H1 (cell line): ENCODE results near the gene GLS2. TPM values are rescaled to one million over a fixed set of nuclear protein-coding genes. Genes with fewer than 3 reads are reported as not detected.

ENCODE experiments used
- CTCF ChIA-PET: fragments of 300-600 bp; sonication (Branson Sonifier 250); formaldehyde crosslinking; loops from one replicate; lab custom pipeline; 2021; ENCODE audit not compliant: partially characterized antibody; lab: Charles Lee
- POLR2A ChIA-PET: fragments of 300-600 bp; sonication (Branson Sonifier 250); formaldehyde crosslinking; loops from one replicate; lab custom pipeline; 2021; ENCODE audit warnings: inconsistent platforms; ENCODE audit not compliant: partially characterized antibody; lab: Charles Lee
- DNase-seq, 2 experiments: peaks; one replicate each; pipeline versions ENCODE4 v3.0.0 to v3.0.0-alpha.2; 2010 to 2022; ENCODE audit warnings: low spot score in 2 of 2, low read depth in 1 of 2, mixed read lengths in 1 of 2
- FAIRE-seq: peaks from 2 replicates; lab custom pipeline; 2011; peaks lifted over from hg19 to GRCh38; lab: Jason Lieb, UNC
- H2AFZ ChIP-seq: 2 replicates; pipeline ENCODE4 v1.8.1; 2012; ENCODE audit warnings: low read length, inconsistent platforms
- H2AK5ac ChIP-seq: 2 replicates; pipeline ENCODE4 v1.6.1; 2013; ENCODE audit warnings: low read depth, low read length
- H2BK120ac ChIP-seq: replicated peaks from 2 replicates; pipeline ENCODE3; 2013; ENCODE audit warnings: low read depth, low read length, inconsistent platforms
- H2BK12ac ChIP-seq: 2 replicates; pipeline ENCODE4 v1.6.1; 2013; ENCODE audit warnings: low read depth, low read length
- H2BK15ac ChIP-seq: 2 replicates; pipeline ENCODE4 v1.6.1; 2013; ENCODE audit warnings: low read length
- H2BK20ac ChIP-seq: 2 replicates; pipeline ENCODE4 v1.6.1; 2013; ENCODE audit warnings: low read length
- H2BK5ac ChIP-seq: 2 replicates; pipeline ENCODE4 v1.6.1; 2013; ENCODE audit warnings: low read depth, low read length
- H3K14ac ChIP-seq: 2 replicates; pipeline ENCODE4 v1.6.1; 2013; ENCODE audit warnings: inconsistent platforms; ENCODE audit not compliant: insufficient read length
- H3K18ac ChIP-seq: 2 replicates; pipeline ENCODE4 v1.6.1; 2013; ENCODE audit warnings: low read length; ENCODE audit errors: extremely low read depth
- H3K23ac ChIP-seq: 2 replicates; pipeline ENCODE4 v1.6.1; 2013; ENCODE audit warnings: inconsistent platforms; ENCODE audit not compliant: insufficient read length
- H3K23me2 ChIP-seq: 2 replicates; pipeline ENCODE4 v1.6.1; 2013; ENCODE audit warnings: low read depth, low read length
- H3K27ac ChIP-seq: 2 replicates; pipeline ENCODE4 v1.6.1; 2011; ENCODE audit warnings: low read depth, low read length, inconsistent platforms
- H3K27me3 ChIP-seq, 4 experiments: replicated peaks in 1 of 4; 1 replicate in 1 of 4; 2 replicates in 3 of 4; pipeline versions ENCODE4 v1.6.1 to v1.8.1; 2011 to 2013; ENCODE audit warnings: low read length in 3 of 4, mild to moderate bottlenecking in 3 of 4, inconsistent platforms in 2 of 4, mixed read lengths in 2 of 4, moderate library complexity in 1 of 4; ENCODE audit not compliant: control insufficient read depth in 3 of 4, insufficient read depth in 3 of 4; ENCODE audit errors: extremely low read depth in 1 of 4
- H3K36me3 ChIP-seq, 4 experiments: 2 replicates each; pipeline versions ENCODE4 v1.6.1 to v1.8.1; 2011 to 2013; ENCODE audit warnings: mild to moderate bottlenecking in 4 of 4, low read length in 3 of 4, moderate library complexity in 2 of 4, control low read depth in 1 of 4, inconsistent platforms in 1 of 4; ENCODE audit not compliant: insufficient read depth in 4 of 4, control insufficient read depth in 2 of 4
- H3K4ac ChIP-seq: replicated peaks from 2 replicates; pipeline ENCODE3; 2013; ENCODE audit warnings: low read length, low read depth, mixed read lengths, inconsistent platforms; ENCODE audit not compliant: insufficient read length
- H3K4me1 ChIP-seq, 4 experiments: replicated peaks in 1 of 4; 1 replicate in 1 of 4; 2 replicates in 3 of 4; pipeline versions ENCODE4 v1.6.1 to v1.8.1; 2011 to 2013; ENCODE audit warnings: low read length in 3 of 4, inconsistent platforms in 2 of 4, mixed read lengths in 1 of 4; ENCODE audit not compliant: insufficient read depth in 4 of 4, control insufficient read depth in 3 of 4
- H3K4me2 ChIP-seq, 2 experiments: 2 replicates each; pipeline versions ENCODE4 v1.6.1 to v1.8.1; 2011 to 2013; ENCODE audit warnings: low read depth in 2 of 2, low read length in 2 of 2, control low read depth in 1 of 2, inconsistent platforms in 1 of 2, mild to moderate bottlenecking in 1 of 2; ENCODE audit not compliant: insufficient read depth in 1 of 2
- H3K4me3 ChIP-seq, 4 experiments: fragments of 200-600, 300-600 bp in 1 of 4; sonication (generic), shearing (Covaris generic), sonication (Bioruptor Twin) in 1 of 4; 2 replicates each; pipeline versions ENCODE4 v1.5.1 to v1.8.1; 2011 to 2016; ENCODE audit warnings: low read length in 4 of 4, low read depth in 3 of 4, control low read depth in 2 of 4, inconsistent platforms in 2 of 4, mild to moderate bottlenecking in 2 of 4, mixed read lengths in 1 of 4, moderate library complexity in 1 of 4; ENCODE audit not compliant: insufficient read depth in 2 of 4; ENCODE audit errors: extremely low read depth in 1 of 4
- H3K56ac ChIP-seq: replicated peaks from 2 replicates; pipeline ENCODE3; 2013; ENCODE audit warnings: low read depth, mild to moderate bottlenecking, mixed read lengths, low read length, inconsistent platforms; ENCODE audit not compliant: insufficient read length
- H3K79me1 ChIP-seq: 2 replicates; pipeline ENCODE4 v1.6.1; 2013; ENCODE audit warnings: low read depth, low read length, control low read depth
- H3K79me2 ChIP-seq, 2 experiments: 2 replicates each; pipeline versions ENCODE4 v1.6.1 to v1.8.1; 2012 to 2013; ENCODE audit warnings: low read length in 2 of 2, mild to moderate bottlenecking in 2 of 2, inconsistent platforms in 1 of 2; ENCODE audit not compliant: insufficient read depth in 2 of 2, control insufficient read depth in 1 of 2
- H3K9ac ChIP-seq, 4 experiments: replicated peaks in 1 of 4; 1 replicate in 1 of 4; 2 replicates in 3 of 4; pipeline versions ENCODE4 v1.6.1 to v1.8.1; 2011 to 2013; ENCODE audit warnings: low read depth in 3 of 4, low read length in 3 of 4, control low read depth in 2 of 4, mild to moderate bottlenecking in 2 of 4, moderate library complexity in 2 of 4, inconsistent platforms in 1 of 4; ENCODE audit errors: extremely low read depth in 1 of 4
- H3K9me3 ChIP-seq, 2 experiments: 2 replicates each; pipeline versions ENCODE4 v1.6.1 to v1.8.1; 2012 to 2013; ENCODE audit warnings: mild to moderate bottlenecking in 2 of 2, moderate library complexity in 2 of 2, control low read depth in 1 of 2, inconsistent platforms in 1 of 2, low read depth in 1 of 2, low read length in 1 of 2, mixed read lengths in 1 of 2; ENCODE audit not compliant: insufficient read depth in 2 of 2
- H4K20me1 ChIP-seq, 2 experiments: replicated peaks in 1 of 2; 2 replicates each; pipeline versions ENCODE3 to v1.8.1; 2011 to 2013; ENCODE audit warnings: inconsistent platforms in 2 of 2, low read length in 2 of 2, mild to moderate bottlenecking in 1 of 2; ENCODE audit not compliant: insufficient read depth in 2 of 2, control insufficient read depth in 1 of 2
- H4K5ac ChIP-seq: 2 replicates; pipeline ENCODE4 v1.6.1; 2013; ENCODE audit warnings: low read length, low read depth, mixed read lengths, inconsistent platforms; ENCODE audit not compliant: insufficient read length
- H4K8ac ChIP-seq: 2 replicates; pipeline ENCODE4 v1.8.0; 2013; ENCODE audit warnings: mild to moderate bottlenecking, moderate library complexity, low read length, inconsistent platforms; ENCODE audit not compliant: insufficient read depth; ENCODE audit errors: extremely low read depth
- H4K91ac ChIP-seq: replicated peaks from 2 replicates; pipeline ENCODE3; 2013; ENCODE audit warnings: low read length, mixed read lengths, inconsistent platforms; ENCODE audit not compliant: insufficient read length
- ASH2L ChIP-seq: fragments of 200-600, 300-600 bp; sonication (generic); IDR thresholded peaks from one replicate; pipeline ENCODE4 v1.7.1; 2017; ENCODE audit warnings: low read length
- CHD2 ChIP-seq: IDR thresholded peaks from 2 replicates; pipeline ENCODE4 v1.6.1; 2012; ENCODE audit warnings: low read length, improper control_type of control experiment
- WGBS, 2 experiments: shearing (Covaris generic) in 1 of 2; methylation state at CpG; one replicate each; pipeline versions ENCODE4 v1.1.6 to v1.1.7; 2013 to 2015; ENCODE audit warnings: low lambda C conversion rate in 2 of 2, mixed read lengths in 2 of 2, inconsistent platforms in 1 of 2, low coverage in 1 of 2, missing lambda C conversion rate in 1 of 2; ENCODE audit not compliant: insufficient replicate concordance in 2 of 2, insufficient coverage in 1 of 2, insufficient read length in 1 of 2; ENCODE audit errors: extremely low coverage in 1 of 2, missing lambda C conversion rate in 1 of 2; 5-methylcytosine and 5-hydroxymethylcytosine counted together
- polyA plus RNA-seq, 7 experiments: library from polyadenylated mRNA; depleted of rRNA in 3 of 7; stranded (reverse) in 5 of 7; unstranded in 2 of 7; fragments of >200 nt in 5 of 7; fragments of 200-250 nt in 2 of 7; gene quantifications; 1 replicate in 5 of 7; 2 replicates in 1 of 7; 4 replicates in 1 of 7; pipeline versions ENCODE4 v1.2.1 to v1.2.3, GENCODE V29; 2011 to 2013; ENCODE audit warnings: missing spikeins in 2 of 7, mixed read lengths in 2 of 7
- total RNA-seq: library from RNA; stranded (reverse); fragmentation: NEBNext Ultra II Directional; extraction: Animal tissue kit (Norgen Biotek cat#: 25700); gene quantifications from 2 replicates; pipeline ENCODE4 v1.2.1, GENCODE V29; 2021

The GLS2 gene
- total and polyA plus RNA-seq, 2 of the 8 experiments (the other 6 are each of a cell fraction or from before 2014, with no cell fraction given) = 14.5 to 20.1 TPM

- no peaks in the 10 kb centered on the region for H4K20me1 ChIP-seq
- H3K4me2 ChIP-seq = no peak overlapping the region
- H3K4ac ChIP-seq = no peak overlapping the region
- ChIA-PET CTCF (interaction anchor here (1.1 to 9.0 kb wide), 3 partner anchors 8 to 48 kb away, joined by 3 to 124 read pairs (median 3); partner anchors contain the start of genes MIP and TIMELESS), POLR2A (interaction anchor here (2.5 to 7.6 kb wide), 2 partner anchors 7 to 12 kb away, joined by 10 to 74 read pairs; partner anchors contain the start of genes MIP and TIMELESS)
- no peak overlapping the region for H2BK20ac ChIP-seq
- FAIRE-seq = no peak
- 89% methylated on average over 4 of the region's 4 CpGs; no CpG with 5 or more reads in 1 of the 2 experiments for WGBS, 2 experiments
- no peak overlapping the region for H2BK12ac ChIP-seq
- H3K18ac ChIP-seq = no peak overlapping the region
- no peak overlapping the region for H2BK15ac ChIP-seq
- H2AK5ac ChIP-seq = no peak overlapping the region
- H2BK120ac ChIP-seq = no peak overlapping the region
- no peaks in the 10 kb centered on the region for H3K9me3 ChIP-seq
- no peak overlapping the region for H4K91ac ChIP-seq
- H3K79me1 ChIP-seq = no peaks in the 10 kb centered on the region
- H3K27ac ChIP-seq = no peak overlapping the region
- H3K23ac ChIP-seq = no peak overlapping the region
- H4K8ac ChIP-seq = no peak overlapping the region
- no peak for DNase-seq
- no peak overlapping the region for H2AFZ ChIP-seq
- H3K9ac ChIP-seq = no peak overlapping the region
- peaks cover 0 to 5% (median 3%) of the 10 kb centered on the region in 4 experiments; a peak in 4 of 7 replicates for H3K4me1 ChIP-seq
- no peak overlapping the region for H3K4me3 ChIP-seq
- no peak overlapping the region for H3K56ac ChIP-seq
- H3K36me3 ChIP-seq = no peaks in the 10 kb centered on the region
- H2BK5ac ChIP-seq = no peak overlapping the region
- H3K79me2 ChIP-seq = no peaks in the 10 kb centered on the region
- no peak overlapping the region for H4K5ac ChIP-seq
- H3K27me3 ChIP-seq = no peaks in the 10 kb centered on the region
- no peak overlapping the region for H3K14ac ChIP-seq
- TF ChIP-seq ASH2L (no peak), CHD2 (no peak)
- H3K23me2 ChIP-seq = no peaks in the 10 kb centered on the region
Measured at GRCh38 chr12:56457817-56458216, 30.1 kb downstream of the GLS2 start.
